ENCODE results near the gene C10orf120.

C10orf120 gene

DNA sequence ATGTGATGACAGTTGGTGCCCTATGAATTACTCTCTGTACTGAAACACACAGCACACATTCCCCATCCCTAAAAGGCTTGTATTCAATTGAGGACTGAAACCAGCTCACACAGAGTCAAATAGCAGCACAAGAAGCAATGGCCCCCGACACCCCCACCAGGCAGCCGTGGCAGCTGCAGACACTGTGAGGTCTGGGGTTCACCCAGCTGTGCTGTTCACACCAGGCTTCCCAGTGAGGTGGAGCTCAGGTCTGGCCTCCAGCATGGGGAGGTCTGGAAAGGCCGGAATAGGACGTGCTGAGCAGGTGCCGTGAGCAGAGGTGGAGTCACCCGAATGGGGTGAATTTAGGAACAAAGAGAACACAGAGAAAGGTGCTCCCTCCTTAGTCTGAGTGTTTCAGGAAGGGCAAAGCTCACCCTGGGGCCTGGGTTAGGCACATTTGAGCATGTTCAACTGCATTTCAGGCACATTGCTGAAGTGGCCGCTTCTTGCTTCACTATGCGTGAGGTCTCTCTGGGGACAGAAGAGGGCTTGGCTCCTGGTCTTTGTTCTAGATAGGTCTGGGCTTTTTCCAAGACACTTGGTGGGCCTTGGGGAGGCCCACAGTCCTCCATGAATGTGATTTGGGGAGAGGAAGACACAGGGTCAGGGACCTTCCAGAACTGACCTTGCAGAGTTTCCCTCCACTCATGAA is 41.1 kb downstream of the C10orf120 start:
- no peak for DNase-seq

DNA sequence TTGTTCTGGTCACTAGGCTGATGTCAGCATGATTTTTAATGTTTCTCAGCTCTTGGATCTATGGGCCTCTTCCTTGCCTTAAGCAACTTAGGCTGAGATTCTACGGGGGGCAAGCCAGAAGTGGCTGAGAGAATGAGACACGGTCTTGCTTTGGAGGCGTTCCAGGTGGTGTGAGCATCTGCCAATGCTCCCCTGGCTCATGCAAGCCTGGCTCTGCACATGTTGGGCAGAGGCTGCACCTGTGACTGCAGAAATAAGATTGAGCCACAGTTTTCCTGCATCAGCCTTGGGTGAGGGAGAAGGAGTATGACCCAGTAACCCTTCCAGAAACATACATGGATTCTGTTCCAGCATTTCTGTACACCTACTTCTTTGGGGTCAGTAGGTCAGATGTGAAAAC is 41.9 kb downstream of the C10orf120 start:
- DNase-seq, result no peak

DNA sequence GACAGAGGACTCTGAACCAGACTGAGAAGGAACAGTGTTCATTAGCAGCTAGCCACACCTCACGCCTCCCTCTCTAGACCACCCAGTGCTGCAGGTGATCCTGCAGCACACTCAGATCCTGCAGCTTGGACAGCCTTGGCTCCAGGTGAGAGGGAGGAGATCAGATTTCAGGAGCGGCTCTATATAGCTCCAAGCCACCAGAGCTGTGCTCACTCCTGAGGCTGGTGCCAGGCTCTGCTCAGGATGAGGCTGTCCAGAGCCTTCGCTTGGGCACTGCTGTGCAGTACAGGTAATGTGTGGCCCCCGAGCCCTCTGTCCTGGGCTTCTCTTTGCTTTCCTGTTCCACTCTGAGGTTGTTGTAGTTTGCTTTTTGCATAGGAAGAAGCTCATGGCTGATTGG is 42.4 kb downstream of the C10orf120 start:
- no peak for DNase-seq

DNA sequence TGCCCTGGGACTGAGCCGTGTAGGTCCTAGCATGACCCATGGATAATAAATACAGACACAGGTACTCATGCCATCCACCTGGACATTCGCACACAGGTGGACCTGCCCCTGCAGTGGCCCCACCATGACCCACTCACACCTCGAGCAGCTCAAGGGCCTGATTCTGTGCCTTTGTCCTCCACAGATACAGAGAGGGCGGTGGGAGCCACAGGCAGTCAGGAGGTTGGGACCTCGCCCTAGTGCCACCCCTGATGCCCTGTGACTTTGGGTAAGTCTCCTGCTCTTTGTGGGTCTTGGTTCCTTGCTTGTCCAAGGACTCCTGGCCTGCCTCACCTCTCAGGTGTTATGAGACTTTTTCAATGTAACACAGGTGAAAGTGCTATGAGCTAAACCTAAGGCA is 42.9 kb downstream of the C10orf120 start:
- no peak for DNase-seq

DNA sequence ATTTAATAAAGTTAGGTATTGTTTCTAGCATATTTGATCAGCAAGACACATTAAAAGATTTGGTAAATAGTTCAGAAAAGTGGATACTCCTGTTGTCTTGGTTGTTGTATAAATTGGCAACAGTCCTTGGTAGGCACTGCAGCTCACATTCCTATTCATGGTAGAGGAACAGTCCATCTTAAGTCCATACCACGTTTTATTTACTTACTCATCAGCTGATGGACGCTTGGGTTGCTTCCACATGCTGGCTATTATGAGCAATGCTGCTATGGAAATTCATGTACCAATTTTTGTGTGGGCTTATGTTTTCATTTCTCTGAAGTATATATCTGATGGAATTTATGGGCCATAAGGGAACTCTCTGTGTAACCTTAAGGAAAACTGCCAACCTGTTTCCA is 43.3 kb downstream of the C10orf120 start:
- no peak for DNase-seq

DNA sequence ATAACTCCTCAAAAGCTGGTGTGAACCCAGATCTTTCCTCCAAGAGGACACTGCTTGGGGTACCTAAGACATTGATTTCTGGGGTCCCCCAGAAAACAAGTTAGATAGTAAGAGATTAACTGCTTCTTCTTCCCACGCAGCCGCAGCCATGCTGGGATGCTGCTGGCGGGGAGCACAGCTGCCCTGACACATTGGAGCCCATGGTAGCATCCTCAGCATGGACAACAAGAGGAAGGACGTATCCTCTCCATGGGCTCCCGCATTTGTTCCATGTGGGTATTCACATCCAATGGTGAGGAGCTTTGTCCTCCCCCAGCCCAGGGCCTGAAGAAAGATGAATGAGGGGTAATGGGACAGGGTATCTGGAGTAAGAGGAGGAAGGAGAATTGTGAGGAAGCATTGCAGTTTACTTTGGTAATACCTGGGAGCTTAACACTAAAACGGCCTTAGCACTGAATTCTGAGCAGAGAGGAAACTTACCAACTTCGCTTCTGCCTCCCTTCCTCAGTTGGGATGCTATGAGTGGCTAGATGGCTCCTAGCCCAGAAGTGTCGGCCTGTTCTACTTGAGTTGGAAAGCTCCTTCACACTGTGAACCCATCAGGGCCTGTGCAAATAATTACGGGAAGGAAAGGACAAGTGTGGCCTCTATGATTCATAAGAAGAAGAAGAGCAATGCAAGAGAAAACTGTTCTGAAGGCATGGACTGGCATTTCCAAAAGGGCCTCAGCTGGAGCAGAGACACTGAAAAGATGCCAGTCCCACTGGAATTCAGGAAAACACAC is 43.9 kb downstream of the C10orf120 start:
- DNase-seq, result no peak

DNA sequence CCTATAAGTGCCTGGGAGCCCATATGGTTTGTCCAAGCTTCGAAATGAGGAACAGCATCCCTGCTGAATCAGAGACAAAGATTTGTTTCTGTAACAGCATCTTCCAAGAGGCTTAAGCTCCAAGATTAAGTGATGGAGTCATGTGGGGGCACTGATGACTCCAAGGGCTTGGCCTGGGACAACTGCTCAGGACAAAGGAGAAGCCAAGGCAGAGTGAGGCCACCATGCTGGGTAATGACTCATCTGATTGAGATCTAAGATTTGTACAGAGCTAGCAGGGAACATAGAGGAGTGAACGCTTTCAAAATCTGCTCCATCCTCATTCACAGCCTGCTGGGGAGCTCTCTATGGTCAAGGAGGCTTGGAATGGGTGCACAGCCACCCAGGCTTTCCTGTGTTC is 49.3 kb downstream of the C10orf120 start:
- no peak for DNase-seq

DNA sequence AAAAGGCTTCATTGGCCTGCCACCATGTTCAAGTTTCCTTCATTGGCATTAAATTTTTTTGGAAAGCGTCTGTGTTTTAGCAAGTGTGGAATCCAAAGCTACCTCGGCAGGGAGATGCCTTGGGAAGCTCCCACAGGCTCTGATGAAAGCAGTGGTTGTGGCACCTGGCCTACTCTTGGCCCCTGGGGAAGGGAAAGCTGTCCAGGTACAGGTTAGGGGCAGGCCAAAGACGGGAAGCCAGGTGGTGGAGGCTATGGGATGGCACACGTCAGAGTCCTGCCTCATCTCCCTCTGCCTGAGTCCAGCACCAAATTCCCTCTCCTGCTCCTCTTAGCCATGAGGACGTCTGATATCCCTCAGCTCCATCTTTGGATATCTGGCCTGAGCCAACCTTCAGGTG is 49.7 kb downstream of the C10orf120 start:
- no peak for DNase-seq

DNA sequence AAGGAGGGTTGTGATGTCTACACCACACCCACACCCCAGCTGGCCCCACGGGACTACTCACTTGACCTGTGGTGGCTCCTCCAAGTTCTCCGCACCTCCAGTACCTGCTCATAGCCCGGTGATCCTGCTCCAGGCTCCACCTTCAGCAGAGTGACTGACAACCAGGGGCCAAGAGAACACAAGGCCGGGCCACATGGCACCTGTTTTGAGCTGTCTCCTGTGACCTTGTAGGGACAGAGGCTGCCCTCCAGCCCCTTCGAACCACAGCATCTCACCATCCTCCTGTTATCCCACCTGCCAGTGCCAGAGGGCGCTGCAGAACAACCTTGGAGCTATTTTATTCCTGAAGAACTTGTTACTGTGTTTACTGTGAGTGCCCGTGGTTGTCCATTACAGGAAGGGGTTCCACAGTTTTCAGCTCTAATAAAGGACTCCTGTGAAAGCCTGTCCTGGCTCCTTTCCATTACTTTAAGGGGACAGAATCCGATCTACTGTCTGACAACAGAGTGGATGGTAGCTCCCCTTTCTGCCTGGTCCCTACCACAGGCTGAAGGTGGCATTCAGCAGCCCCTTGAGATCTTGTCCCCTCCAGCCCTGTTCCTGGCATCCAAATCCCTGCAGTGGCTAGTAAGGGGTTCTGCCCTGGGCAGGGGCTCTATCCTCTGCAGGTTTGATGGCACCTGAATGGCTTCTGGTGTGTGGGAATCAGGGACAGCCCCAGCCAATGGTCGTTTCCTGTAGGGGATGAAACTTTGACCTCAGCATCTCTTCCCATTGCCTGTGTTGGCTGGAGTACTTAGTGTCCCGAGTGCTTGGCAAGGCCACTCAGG is 50.8 kb downstream of the C10orf120 start:
- peak; percentile 8 for DNase-seq
